NCI-H1048 (cell line): Measurements from ENCODE around the gene CD22.
"Not testable (repeated sequence)": the region's sequence is repeated elsewhere in the genome, so short reads cannot be mapped to it uniquely, and the experiment has no call there.

Experiments
- DNase-seq: peaks from one replicate; lab custom pipeline; 2025; lab: John Stamatoyannopoulos, UW

Gene CD22

GRCh38 chr19:35328851-35329285 is at the start of gene CD22:
TSS of gene CD22 (plus strand) at chr19:35329187. CDS start at chr19:35332041, 2,854 bp downstream.
- no peak for DNase-seq

- DNase-seq = no peak
These were observed 49.6 kb upstream of the CD22 start for GRCh38 chr19:35279374-35279773.

- DNase-seq = no peak
These were observed 48.8 kb upstream of the CD22 start for GRCh38 chr19:35279985-35280821.

GRCh38 chr19:35281303-35281702 is 47.7 kb upstream of the CD22 start:
- DNase-seq = no peak

- no peak for DNase-seq
These were observed 44.6 kb upstream of the CD22 start for GRCh38 chr19:35284153-35285094.

GRCh38 chr19:35285095-35285449 is 43.9 kb upstream of the CD22 start:
- no peak for DNase-seq

GRCh38 chr19:35285465-35285864 is 43.5 kb upstream of the CD22 start:
- DNase-seq = not testable (repeated sequence)

- DNase-seq = not testable (repeated sequence)
These were observed 42.9 kb upstream of the CD22 start for GRCh38 chr19:35286101-35286500.

- DNase-seq = no peak
These were observed 41.3 kb upstream of the CD22 start for GRCh38 chr19:35287713-35288112.

GRCh38 chr19:35288331-35288730 is 40.7 kb upstream of the CD22 start:
- no peak for DNase-seq

GRCh38 chr19:35288906-35289305 is 40.1 kb upstream of the CD22 start:
- DNase-seq = no peak

- no peak for DNase-seq
These were observed 38.4 kb upstream of the CD22 start for GRCh38 chr19:35290381-35291127.

GRCh38 chr19:35291259-35291658 is 37.7 kb upstream of the CD22 start:
- DNase-seq = no peak

GRCh38 chr19:35291916-35292315 is 37.1 kb upstream of the CD22 start, which contains the start of gene MAG:
TSS of gene MAG (plus strand) at chr19:35292161. CDS start at chr19:35295409, 3,248 bp downstream.
- DNase-seq = no peak

- no peak for DNase-seq
These were observed 36.3 kb upstream of the CD22 start for GRCh38 chr19:35292421-35293362.

GRCh38 chr19:35293363-35293739 is 35.6 kb upstream of the CD22 start:
- no peak for DNase-seq

GRCh38 chr19:35293808-35294207 is 35.2 kb upstream of the CD22 start:
- no peak for DNase-seq

- DNase-seq = no peak
These were observed 34.7 kb upstream of the CD22 start for GRCh38 chr19:35294328-35294727.

GRCh38 chr19:35294859-35295791 is 33.9 kb upstream of the CD22 start:
- no peak for DNase-seq
